ENCODE results near the gene PTPRM.

The PTPRM gene

DNA sequence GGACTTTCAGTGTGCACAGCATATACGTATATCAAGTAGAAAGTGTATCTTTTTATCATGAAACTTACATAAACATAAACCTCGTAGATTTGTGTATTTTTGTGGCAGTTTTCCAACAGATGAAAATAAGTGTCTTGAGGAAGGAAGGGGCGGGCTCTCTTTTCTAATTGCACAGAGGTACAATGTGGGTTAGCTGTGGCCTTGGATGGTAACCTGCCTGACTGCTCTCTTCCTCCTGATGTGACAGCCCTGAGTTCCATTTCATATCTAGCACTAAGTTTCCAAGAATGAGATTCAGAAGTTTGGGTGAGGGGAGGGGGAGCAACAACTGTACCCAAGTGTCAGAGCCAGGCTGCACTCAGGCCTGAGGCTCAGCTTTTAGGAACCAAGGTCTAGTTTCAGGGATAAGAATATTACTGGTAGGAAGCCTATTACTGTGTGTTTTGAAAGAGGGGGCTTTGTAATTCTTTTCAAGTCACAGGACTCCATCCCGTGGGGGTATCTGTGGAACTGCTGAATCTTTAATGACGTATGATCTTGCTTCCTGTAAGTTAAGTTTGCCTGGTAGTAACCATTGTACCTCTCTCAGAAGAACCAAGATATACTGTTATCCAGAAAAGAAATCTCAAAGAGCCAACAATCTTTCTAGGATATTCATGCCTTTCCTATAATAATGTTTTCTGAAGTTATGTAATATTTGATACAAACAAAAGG lies 483.7 kb downstream of the PTPRM start:
- Histone ChIP-seq H3K4me3 (ENCODE audit: low read length, poor library complexity, severe bottlenecking) (no peak overlapping the region), H3K4me2 (ENCODE audit: low read depth, low read length, poor library complexity, severe bottlenecking) (peak overlapping the region; percentile 19), H3K9me3 (ENCODE audit: insufficient read depth, low read depth, low read length) (no peaks in the 10 kb centered on the region), H3K27me3 (ENCODE audit: insufficient read depth, low read length, poor library complexity, severe bottlenecking) (peaks cover 20% of the 10 kb centered on the region), H3K36me3 (ENCODE audit: insufficient read depth, low read length) (no peaks in the 10 kb centered on the region), H3F3A (ENCODE audit: low read depth) (no peaks in the 10 kb centered on the region), H3K9ac (ENCODE audit: low read depth, low read length, poor library complexity, severe bottlenecking) (no peak overlapping the region), H3K9me2 (replicated peaks; ENCODE audit: low read depth, low read length) (no peaks in the 10 kb centered on the region), H2AFZ (ENCODE audit: low read length) (no peak overlapping the region), H3K4me1 (ENCODE audit: insufficient read depth, low read length, poor library complexity, severe bottlenecking) (peaks cover 5% of the 10 kb centered on the region), H3K79me2 (ENCODE audit: insufficient read depth, low read length) (no peaks in the 10 kb centered on the region), H4K20me1 (ENCODE audit: insufficient read depth, low read length, poor library complexity, severe bottlenecking) (no peaks in the 10 kb centered on the region)
- TF ChIP-seq CTCF (conservative IDR thresholded peaks at IDR 0.05; ENCODE audit: low read length) (no peak), EZH2phosphoT487 (IDR thresholded peaks at IDR 0.05; ENCODE audit: borderline replicate concordance) (no peak)

- Histone ChIP-seq H3K4me2 (ENCODE audit: low read depth, low read length, poor library complexity, severe bottlenecking) (no peak overlapping the region), H3F3A (ENCODE audit: low read depth) (no peaks in the 10 kb centered on the region), H3K9ac (ENCODE audit: low read depth, low read length, poor library complexity, severe bottlenecking) (no peak overlapping the region), H4K20me1 (ENCODE audit: insufficient read depth, low read length, poor library complexity, severe bottlenecking) (no peaks in the 10 kb centered on the region), H3K4me3 (ENCODE audit: low read length, poor library complexity, severe bottlenecking) (no peak overlapping the region), H3K9me3 (ENCODE audit: insufficient read depth, low read depth, low read length) (no peaks in the 10 kb centered on the region), H3K4me1 (ENCODE audit: insufficient read depth, low read length, poor library complexity, severe bottlenecking) (peaks cover 5% of the 10 kb centered on the region), H2AFZ (ENCODE audit: low read length) (no peak overlapping the region), H3K9me2 (replicated peaks; ENCODE audit: low read depth, low read length) (no peaks in the 10 kb centered on the region), H3K36me3 (ENCODE audit: insufficient read depth, low read length) (no peaks in the 10 kb centered on the region), H3K27me3 (ENCODE audit: insufficient read depth, low read length, poor library complexity, severe bottlenecking) (peaks cover 20% of the 10 kb centered on the region), H3K79me2 (ENCODE audit: insufficient read depth, low read length) (no peaks in the 10 kb centered on the region)
- no peak for TF ChIP-seq CTCF (conservative IDR thresholded peaks at IDR 0.05; ENCODE audit: low read length)
Measured at GRCh38 chr18:8051453-8051852, 484.3 kb downstream of the PTPRM start.

DNA sequence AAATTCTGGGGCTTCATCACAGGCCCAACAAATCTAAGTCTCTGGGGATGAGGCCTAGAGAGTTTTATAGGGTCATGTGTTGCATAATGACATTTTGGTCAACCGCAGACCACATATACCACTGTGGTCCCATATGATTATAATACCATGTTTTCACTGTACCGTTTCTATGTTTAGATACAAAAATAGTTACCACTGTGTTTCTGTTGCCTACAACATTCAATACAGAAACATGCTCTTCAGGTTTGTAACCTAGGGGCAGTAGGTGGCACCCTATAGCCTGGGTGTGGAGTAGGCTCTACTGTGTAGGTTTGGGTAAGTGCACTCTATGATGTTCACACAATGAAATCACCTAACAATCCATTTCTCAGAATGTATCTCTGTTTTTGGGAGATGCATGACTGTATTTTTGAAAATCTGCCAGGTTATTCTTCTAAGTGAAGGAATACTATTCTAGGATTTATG lies 485.2 kb downstream of the PTPRM start:
- Histone ChIP-seq H3K36me3 (ENCODE audit: insufficient read depth, low read length) (no peaks in the 10 kb centered on the region), H4K20me1 (ENCODE audit: insufficient read depth, low read length, poor library complexity, severe bottlenecking) (no peaks in the 10 kb centered on the region), H3K9me2 (replicated peaks; ENCODE audit: low read depth, low read length) (no peaks in the 10 kb centered on the region), H3K4me3 (ENCODE audit: low read length, poor library complexity, severe bottlenecking) (no peak overlapping the region), H3K27me3 (ENCODE audit: insufficient read depth, low read length, poor library complexity, severe bottlenecking) (peaks cover 20% of the 10 kb centered on the region), H3K9me3 (ENCODE audit: insufficient read depth, low read depth, low read length) (no peaks in the 10 kb centered on the region), H3K9ac (ENCODE audit: low read depth, low read length, poor library complexity, severe bottlenecking) (no peak overlapping the region), H3F3A (ENCODE audit: low read depth) (no peaks in the 10 kb centered on the region), H3K79me2 (ENCODE audit: insufficient read depth, low read length) (no peaks in the 10 kb centered on the region), H3K4me2 (ENCODE audit: low read depth, low read length, poor library complexity, severe bottlenecking) (no peak overlapping the region), H2AFZ (ENCODE audit: low read length) (no peak overlapping the region), H3K4me1 (ENCODE audit: insufficient read depth, low read length, poor library complexity, severe bottlenecking) (peaks cover 5% of the 10 kb centered on the region)
- peak; percentile 51 for TF ChIP-seq CTCF (conservative IDR thresholded peaks at IDR 0.05; ENCODE audit: low read length)
- TF ChIP-seq EZH2phosphoT487 (IDR thresholded peaks at IDR 0.05; ENCODE audit: borderline replicate concordance), result no peak

Measured in Loucy (cell line).